Measurements from ENCODE around the gene MPZL2.

- TF ChIP-seq JUND (IDR thresholded peaks at IDR 0.05; ENCODE audit: low read length) (no peak), POLR2A (IDR thresholded peaks at IDR 0.05; ENCODE audit: control extremely low read depth in 1 of 2, low read depth in 2 of 2, low read length in 2 of 2) (no peak), KDM4A (IDR thresholded peaks at IDR 0.05; ENCODE audit: low read depth, low read length, severe bottlenecking) (no peak), TBP (IDR thresholded peaks at IDR 0.05; ENCODE audit: low read depth, low read length) (no peak), ATF2 (IDR thresholded peaks at IDR 0.05; ENCODE audit: low read length) (no peak)
Observed at GRCh38 chr11:118222437-118222836, 41.7 kb downstream of the MPZL2 start.

Data from H1 (cell line).